HL-60 (cell line): ENCODE data around the gene ATP11A.

Source experiments
- DNase-seq, 2 experiments: peaks; one replicate each; pipeline ENCODE4 v3.0.0-alpha.2; 2010 to 2020; ENCODE audit warnings: low read depth in 1 of 2, low spot score in 1 of 2
- H3K27ac ChIP-seq: fragments of 250-450 bp; sonication (Bioruptor Pico); replicated peaks from 2 replicates; pipeline ENCODE4 v1.5.1; 2020; ENCODE audit warnings: mild to moderate bottlenecking, moderate library complexity
- H3K27me3 ChIP-seq: fragments of 250-450 bp; sonication (Bioruptor Pico); 2 replicates; pipeline ENCODE4 v1.5.1; 2021; ENCODE audit warnings: mild to moderate bottlenecking, moderate library complexity; ENCODE audit not compliant: insufficient read depth, poor library complexity, severe bottlenecking
- H3K4me3 ChIP-seq: replicated peaks from 2 replicates; pipeline ENCODE4 v1.5.1; 2011; ENCODE audit warnings: mild to moderate bottlenecking, control low read depth, low read length; ENCODE audit not compliant: insufficient read depth
- GABPA ChIP-seq: IDR thresholded peaks from 2 replicates; pipeline ENCODE4 v1.6.1; 2012; ENCODE audit warnings: low read depth
- POLR2AphosphoS5 ChIP-seq: IDR thresholded peaks from 2 replicates; pipeline ENCODE4 v1.6.1; 2012; ENCODE audit warnings: low read depth
- SPI1 ChIP-seq: IDR thresholded peaks from 2 replicates; pipeline ENCODE4 v1.6.1; 2012; ENCODE audit warnings: low read depth, mild to moderate bottlenecking, borderline replicate concordance
- long read RNA-seq: library from polyadenylated mRNA; unstranded; transcript quantifications from one replicate; pipeline ENCODE4 v2.0.0, GENCODE V29; 2020
- TF ChIP-seq, protein P1 (sequence below): IDR thresholded peaks from one replicate; pipeline ENCODE4 v1.5.1; 2011; ENCODE audit warnings: low read length, control low read depth, inconsistent platforms; ENCODE audit not compliant: insufficient read depth
- TF ChIP-seq, protein P2 (sequence below): IDR thresholded peaks from 2 replicates; pipeline ENCODE4 v1.6.1; 2012; ENCODE audit warnings: low read depth; ENCODE audit not compliant: insufficient replicate concordance

ATP11A gene
- long read RNA-seq, transcript ATP11A-217 (1 exons, 3,542 nt) = major isoform, 17 of 79 reads
- long read RNA-seq, partial matches to known transcripts = 5 of 79 reads
- long read RNA-seq, other reads (novel, unspliced or antisense) = 57 of 79 reads

DNA sequence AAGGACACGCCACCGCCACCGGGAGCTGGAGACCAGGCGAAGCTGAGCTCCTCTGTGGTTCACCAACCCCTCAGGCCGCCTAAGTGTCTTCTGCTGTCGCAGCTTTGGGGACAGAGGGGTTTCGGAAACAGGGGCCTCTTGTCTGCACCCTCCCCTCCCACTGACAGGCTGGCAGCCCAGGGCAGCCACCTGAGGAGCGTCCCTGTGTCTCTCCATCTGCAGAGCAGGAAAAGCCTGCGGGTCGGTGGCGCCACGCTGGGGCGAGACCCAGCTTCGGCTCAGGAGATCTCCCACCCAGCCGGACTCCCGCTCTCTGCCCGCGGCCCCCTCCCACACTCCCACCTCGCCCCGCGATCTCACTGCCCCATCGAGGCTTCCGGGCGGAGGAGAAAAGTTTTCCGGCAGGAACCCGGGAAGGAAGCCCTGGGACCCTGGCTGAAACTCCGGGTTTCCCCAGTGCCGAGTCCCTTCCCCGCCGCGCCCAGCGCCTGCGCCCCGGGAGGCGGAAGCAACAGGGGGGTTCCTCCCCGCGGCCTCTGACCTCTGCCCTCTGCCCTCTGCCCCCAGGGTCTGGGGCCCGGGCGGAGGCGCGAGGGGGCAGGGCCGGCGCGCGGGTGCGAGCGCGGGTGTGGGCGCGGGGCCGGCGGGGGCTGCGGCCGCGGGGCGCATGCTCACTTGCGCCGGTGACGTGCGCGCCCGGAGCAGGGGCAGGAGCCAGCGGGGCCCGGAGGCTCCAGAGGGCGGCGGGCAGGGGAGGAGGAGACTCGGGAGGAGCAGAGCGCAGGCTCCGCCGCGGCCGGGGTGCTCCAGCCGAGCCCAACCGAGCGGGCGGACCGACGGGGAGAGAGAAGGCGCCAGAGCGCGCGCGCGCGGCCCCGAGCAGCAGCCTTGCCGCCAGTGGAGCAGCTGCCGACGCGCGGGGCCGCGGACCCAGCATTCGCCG is at the start of gene ATP11A:
Gene ATP11A (plus strand): TSS at position 736 of the 943 bp plus-strand sequence. CDS start 379 bp downstream, outside the sequence.
- Histone ChIP-seq H3K27ac (peak within 1 kb of the TSS; percentile 95), H3K4me3 (peak within 1 kb of the TSS; percentile 81), H3K27me3 (no peaks in the 10 kb centered on the region)
- DNase-seq = peak; percentile 77 to 91
- TF ChIP-seq, protein P1, sequence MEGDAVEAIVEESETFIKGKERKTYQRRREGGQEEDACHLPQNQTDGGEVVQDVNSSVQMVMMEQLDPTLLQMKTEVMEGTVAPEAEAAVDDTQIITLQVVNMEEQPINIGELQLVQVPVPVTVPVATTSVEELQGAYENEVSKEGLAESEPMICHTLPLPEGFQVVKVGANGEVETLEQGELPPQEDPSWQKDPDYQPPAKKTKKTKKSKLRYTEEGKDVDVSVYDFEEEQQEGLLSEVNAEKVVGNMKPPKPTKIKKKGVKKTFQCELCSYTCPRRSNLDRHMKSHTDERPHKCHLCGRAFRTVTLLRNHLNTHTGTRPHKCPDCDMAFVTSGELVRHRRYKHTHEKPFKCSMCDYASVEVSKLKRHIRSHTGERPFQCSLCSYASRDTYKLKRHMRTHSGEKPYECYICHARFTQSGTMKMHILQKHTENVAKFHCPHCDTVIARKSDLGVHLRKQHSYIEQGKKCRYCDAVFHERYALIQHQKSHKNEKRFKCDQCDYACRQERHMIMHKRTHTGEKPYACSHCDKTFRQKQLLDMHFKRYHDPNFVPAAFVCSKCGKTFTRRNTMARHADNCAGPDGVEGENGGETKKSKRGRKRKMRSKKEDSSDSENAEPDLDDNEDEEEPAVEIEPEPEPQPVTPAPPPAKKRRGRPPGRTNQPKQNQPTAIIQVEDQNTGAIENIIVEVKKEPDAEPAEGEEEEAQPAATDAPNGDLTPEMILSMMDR = no peak
- TF ChIP-seq POLR2AphosphoS5 (peak; percentile 48), SPI1 (no peak), GABPA (no peak)
- TF ChIP-seq, protein P2, sequence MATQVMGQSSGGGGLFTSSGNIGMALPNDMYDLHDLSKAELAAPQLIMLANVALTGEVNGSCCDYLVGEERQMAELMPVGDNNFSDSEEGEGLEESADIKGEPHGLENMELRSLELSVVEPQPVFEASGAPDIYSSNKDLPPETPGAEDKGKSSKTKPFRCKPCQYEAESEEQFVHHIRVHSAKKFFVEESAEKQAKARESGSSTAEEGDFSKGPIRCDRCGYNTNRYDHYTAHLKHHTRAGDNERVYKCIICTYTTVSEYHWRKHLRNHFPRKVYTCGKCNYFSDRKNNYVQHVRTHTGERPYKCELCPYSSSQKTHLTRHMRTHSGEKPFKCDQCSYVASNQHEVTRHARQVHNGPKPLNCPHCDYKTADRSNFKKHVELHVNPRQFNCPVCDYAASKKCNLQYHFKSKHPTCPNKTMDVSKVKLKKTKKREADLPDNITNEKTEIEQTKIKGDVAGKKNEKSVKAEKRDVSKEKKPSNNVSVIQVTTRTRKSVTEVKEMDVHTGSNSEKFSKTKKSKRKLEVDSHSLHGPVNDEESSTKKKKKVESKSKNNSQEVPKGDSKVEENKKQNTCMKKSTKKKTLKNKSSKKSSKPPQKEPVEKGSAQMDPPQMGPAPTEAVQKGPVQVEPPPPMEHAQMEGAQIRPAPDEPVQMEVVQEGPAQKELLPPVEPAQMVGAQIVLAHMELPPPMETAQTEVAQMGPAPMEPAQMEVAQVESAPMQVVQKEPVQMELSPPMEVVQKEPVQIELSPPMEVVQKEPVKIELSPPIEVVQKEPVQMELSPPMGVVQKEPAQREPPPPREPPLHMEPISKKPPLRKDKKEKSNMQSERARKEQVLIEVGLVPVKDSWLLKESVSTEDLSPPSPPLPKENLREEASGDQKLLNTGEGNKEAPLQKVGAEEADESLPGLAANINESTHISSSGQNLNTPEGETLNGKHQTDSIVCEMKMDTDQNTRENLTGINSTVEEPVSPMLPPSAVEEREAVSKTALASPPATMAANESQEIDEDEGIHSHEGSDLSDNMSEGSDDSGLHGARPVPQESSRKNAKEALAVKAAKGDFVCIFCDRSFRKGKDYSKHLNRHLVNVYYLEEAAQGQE = no peak

DNA sequence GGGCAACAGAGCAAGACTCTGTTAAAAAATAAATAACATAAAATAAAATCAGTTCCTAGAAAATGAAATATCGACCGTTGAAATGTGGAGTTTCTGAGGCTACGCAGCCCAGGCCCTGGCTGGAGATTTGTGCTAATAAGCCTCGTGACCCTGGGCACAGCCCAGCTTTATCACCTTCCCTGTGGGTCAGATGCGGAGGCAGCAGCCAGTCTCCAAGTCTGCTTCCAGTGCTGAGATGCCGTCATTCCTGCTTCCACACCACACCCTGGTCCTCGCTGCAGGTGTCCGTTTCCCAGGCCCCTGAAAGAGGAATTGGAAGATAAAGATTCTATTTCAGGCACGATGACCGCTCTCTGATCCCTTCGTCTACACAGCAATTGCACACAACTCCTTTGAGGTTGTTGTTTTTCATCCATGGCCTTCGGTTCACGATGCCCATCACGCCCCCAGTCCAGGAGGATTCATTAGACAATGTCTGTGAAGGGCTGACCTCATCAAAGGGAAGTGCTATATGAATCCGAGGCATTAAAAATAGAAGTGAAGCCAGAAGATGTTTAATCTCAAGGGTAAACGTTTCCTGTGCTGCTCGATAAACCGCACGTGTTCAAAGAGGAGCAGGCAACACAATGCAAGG is 48.3 kb upstream of the ATP11A start:
- DNase-seq = no peak
- no peak overlapping the region for H3K4me3 ChIP-seq
- H3K27ac ChIP-seq = no peak overlapping the region
- TF ChIP-seq, protein P1 = no peak
- no peak for TF ChIP-seq SPI1
- TF ChIP-seq, protein P2 = no peak
- no peak for TF ChIP-seq POLR2AphosphoS5
- no peak for TF ChIP-seq GABPA
- H3K27me3 ChIP-seq = peaks cover 20% of the 10 kb centered on the region

DNA sequence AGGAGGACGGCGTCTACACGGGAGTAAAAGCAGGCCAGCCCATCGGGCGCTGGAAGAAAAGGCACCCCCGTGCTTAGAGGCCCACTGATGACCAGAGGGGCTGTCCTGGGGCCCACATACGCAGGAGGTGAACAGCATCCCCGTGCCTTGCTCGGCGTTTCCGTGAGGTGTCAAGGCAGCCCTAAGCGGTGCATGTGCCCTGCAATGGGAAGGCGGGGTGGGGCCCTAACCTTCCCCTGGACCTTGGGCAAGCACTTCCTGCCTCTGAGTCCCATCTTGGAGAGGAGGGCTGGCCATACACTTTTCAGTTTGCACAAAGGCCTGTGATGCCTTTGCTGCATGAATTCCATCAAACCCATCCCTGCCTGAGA is 47.8 kb upstream of the ATP11A start:
- DNase-seq = no peak
- Histone ChIP-seq H3K4me3 (no peak overlapping the region), H3K27ac (no peak overlapping the region), H3K27me3 (peaks cover 20% of the 10 kb centered on the region)
- TF ChIP-seq, protein P1 = no peak
- TF ChIP-seq POLR2AphosphoS5 (no peak), SPI1 (no peak)
